ENCODE measurements around the gene SLC12A6. TPM values are rescaled to one million over a fixed set of nuclear protein-coding genes. Genes with fewer than 3 reads are reported as not detected.

The SLC12A6 gene
- total RNA-seq, 1 experiment from 2014 or later: 4.3 TPM

- DNase-seq (ENCODE audit: low read depth): no peak
Measured at GRCh38 chr15:34259566-34259965, 78.0 kb downstream of the SLC12A6 start.

- DNase-seq (ENCODE audit: low read depth): no peak
Measured at GRCh38 chr15:34258151-34258550, 79.4 kb downstream of the SLC12A6 start.

- DNase-seq (ENCODE audit: low read depth): no peak
Measured at GRCh38 chr15:34252545-34252944, 85.0 kb downstream of the SLC12A6 start.

- DNase-seq (ENCODE audit: low read depth): no peak
Measured at GRCh38 chr15:34248190-34248589, 89.4 kb downstream of the SLC12A6 start.

- no peak for DNase-seq (ENCODE audit: low read depth)
Measured at GRCh38 chr15:34246276-34246976, 91.2 kb downstream of the SLC12A6 start.

GRCh38 chr15:34243226-34243625 lies 94.4 kb downstream of the SLC12A6 start:
- DNase-seq (ENCODE audit: low read depth): no peak

- DNase-seq (ENCODE audit: low read depth): no peak
Measured at GRCh38 chr15:34242331-34242710, 95.3 kb downstream of the SLC12A6 start.

GRCh38 chr15:34241376-34242330 lies 95.9 kb downstream of the SLC12A6 start:
- DNase-seq (ENCODE audit: low read depth): peak; percentile 22

- no peak for DNase-seq (ENCODE audit: low read depth)
Measured at GRCh38 chr15:34240537-34240936, 97.0 kb downstream of the SLC12A6 start.

GRCh38 chr15:34239151-34239808 lies 98.3 kb downstream of the SLC12A6 start:
- peak; percentile 89 for DNase-seq (ENCODE audit: low read depth)

GRCh38 chr15:34233614-34234013 lies 104.0 kb downstream of the SLC12A6 start:
- DNase-seq (ENCODE audit: low read depth): no peak

- peak; percentile 11 for DNase-seq (ENCODE audit: low read depth)
Measured at GRCh38 chr15:34223904-34224596, 113.5 kb downstream of the SLC12A6 start.

GRCh38 chr15:34217587-34218225 lies 119.9 kb downstream of the SLC12A6 start:
- DNase-seq (ENCODE audit: low read depth): peak; percentile 69

GRCh38 chr15:34216527-34217270 lies 120.9 kb downstream of the SLC12A6 start:
- DNase-seq (ENCODE audit: low read depth): no peak

GRCh38 chr15:34214135-34214534 lies 123.4 kb downstream of the SLC12A6 start:
- DNase-seq (ENCODE audit: low read depth): no peak

- DNase-seq (ENCODE audit: low read depth): no peak
Measured at GRCh38 chr15:34213690-34214089, 123.9 kb downstream of the SLC12A6 start.

GRCh38 chr15:34209421-34210282 lies 127.9 kb downstream of the SLC12A6 start, which contains the start of gene KATNBL1:
KATNBL1 (minus strand) TSS chr15:34210096; CDS start chr15:34163676, 46,420 bp downstream.
- peak; percentile 95 for DNase-seq (ENCODE audit: low read depth)

- DNase-seq (ENCODE audit: low read depth): no peak
Measured at GRCh38 chr15:34206011-34206410, 131.6 kb downstream of the SLC12A6 start.

- DNase-seq (ENCODE audit: low read depth): no peak
Measured at GRCh38 chr15:34203936-34204335, 133.6 kb downstream of the SLC12A6 start.

Measured in Daoy (cell line).